AG20443 (cell line): Measurements from ENCODE around the gene TMEM135.

ENCODE experiments used
- DNase-seq: peaks from one replicate; pipeline ENCODE4 v3.0.0; 2012; ENCODE audit warnings: low spot score, mixed read lengths

Gene TMEM135

DNA sequence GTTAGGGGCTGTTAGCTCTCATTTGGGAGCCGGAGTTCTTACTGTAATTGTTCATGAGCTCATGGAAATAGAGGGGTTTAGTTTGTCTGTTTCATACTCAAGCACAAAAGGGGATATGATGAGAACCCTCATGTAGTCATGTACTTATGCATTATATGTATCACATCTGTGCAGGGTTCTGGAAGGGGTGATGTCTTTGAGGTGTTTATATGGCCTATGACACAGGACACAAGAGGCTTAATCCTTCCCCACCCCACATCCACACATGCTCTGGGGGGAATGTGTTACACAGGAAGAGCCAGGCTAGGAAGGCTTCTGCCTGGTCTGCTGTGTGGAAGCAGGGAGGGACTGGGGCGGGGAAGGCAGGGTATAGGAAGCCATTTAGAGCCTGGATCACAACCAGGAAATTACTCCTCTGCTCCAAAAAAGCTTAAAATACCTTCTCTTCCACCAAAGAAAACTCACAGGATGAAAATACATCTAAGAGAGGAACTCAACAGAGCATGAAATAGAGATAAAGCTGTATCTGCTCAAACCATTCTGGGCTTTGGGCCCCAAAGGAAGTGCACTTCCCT is 316.1 kb downstream of the TMEM135 start:
- DNase-seq: no peak

DNA sequence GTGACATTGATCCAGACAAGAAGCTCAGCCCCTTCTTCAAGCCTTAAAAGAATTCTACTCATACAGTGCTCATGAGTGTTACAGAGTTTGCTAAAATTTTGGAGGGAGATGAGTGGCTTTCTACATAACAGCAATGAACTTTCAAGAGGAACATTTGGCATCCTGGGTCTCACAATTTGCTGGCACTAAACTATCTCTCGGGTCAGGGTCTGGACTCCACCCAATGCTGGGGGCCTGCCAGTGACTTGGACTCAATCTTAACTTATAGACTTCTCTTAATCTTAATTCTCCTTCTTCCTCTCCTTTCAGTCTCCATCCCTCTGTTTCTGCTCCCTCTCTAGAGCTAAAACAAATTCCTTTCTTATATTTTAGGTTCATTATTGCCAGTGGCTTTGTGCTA is 317.9 kb downstream of the TMEM135 start:
- DNase-seq: no peak

DNA sequence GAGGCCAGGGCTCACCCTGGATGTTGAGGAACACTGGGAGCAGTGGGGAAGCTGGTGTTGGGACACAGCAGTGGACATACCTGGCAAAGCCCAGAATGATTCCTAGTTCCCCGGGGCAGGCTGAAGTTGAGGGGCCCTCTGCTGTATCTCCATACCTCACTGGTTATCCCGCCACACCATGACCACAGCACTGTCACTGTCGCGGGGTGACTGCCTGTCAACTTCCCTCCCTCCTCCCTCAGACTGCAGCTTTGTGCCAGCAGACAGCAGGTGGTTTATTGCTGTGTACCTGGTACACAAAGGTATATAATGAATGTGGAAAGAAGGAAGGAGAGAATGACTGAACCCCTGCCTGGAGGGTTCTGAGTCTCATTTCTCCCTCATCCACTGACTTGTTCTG is 318.7 kb downstream of the TMEM135 start:
- no peak for DNase-seq

DNA sequence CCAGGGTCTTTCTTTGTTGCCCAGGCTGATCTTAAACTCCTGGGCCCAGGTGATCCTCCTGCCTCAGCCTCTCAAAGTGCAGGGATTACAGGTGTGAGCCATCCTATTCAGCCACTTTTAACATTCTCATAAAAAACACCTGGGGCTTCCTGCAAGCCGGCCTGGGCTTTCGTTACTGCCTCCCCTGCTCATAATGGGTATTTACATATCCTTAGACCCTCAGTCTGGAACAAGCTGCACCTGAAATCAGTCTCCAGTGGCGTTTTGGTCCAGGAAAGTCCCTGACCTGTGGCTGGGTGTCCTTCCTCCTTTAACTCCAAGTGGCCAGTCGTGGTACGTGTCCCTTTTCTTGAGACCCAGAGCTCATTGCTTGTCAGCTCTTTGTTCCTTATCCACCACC is 320.7 kb downstream of the TMEM135 start:
- DNase-seq: no peak

GRCh38 chr11:87359401-87359800 is 321.7 kb downstream of the TMEM135 start:
- no peak for DNase-seq

DNA sequence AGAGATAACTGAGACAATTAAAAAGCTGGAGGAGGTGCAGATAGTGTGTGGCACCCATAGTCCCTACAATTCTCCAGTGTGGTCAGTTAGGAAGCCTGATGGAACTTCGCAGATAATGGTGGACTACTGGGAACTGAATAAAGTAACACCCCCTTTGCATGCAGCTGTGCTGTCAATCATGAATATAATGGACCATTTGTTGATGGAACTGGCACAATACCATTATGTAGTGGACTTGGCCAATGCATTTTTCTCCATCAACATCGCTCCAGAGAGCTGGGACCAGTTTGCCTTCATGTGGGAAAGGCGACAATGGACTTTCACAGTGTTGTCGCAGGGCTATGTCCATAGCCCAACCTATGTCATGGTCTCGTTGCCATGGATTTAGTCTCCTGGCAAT is 324.2 kb downstream of the TMEM135 start:
- DNase-seq: no peak

DNA sequence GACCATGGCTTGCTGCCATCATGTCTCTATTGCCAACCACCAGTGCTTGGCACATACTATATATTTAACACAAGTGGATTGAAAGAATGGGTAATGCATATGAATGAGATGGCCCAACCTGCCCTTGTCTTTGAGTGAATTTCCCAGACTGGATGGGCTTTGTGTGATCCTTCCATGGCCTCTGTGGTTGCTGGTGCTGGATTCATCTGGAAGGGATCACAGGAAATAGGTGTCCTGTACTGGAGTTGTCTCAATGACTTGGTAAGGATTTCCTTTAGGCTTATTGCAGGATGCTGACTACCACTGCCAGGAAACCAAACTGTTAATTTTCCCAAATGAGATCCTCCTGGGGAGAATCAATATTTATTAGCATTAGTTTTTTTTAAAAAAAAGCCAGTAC is 328.6 kb downstream of the TMEM135 start:
- no peak for DNase-seq

GRCh38 chr11:87366763-87367405 is 329.1 kb downstream of the TMEM135 start:
- no peak for DNase-seq

DNA sequence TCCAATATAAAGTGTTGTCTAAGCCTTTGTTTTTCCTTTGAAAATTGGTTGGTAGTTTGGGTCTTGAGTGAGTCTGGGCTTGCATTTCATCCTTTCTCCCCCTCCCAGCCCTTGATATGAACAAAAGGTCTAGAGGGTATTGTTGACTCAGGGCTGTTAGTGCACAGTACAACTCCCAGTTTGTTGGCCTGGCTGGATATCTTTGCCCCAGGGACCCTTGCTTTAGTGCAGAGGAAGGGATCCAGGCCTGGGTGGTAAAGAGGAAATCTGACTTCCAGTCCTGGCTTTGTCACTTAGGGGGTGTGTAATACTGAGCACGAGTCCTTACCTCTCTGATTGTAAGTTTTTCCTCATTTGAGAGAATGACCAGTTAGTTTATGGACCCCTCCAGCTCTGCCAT is 330.4 kb downstream of the TMEM135 start:
- DNase-seq: no peak

DNA sequence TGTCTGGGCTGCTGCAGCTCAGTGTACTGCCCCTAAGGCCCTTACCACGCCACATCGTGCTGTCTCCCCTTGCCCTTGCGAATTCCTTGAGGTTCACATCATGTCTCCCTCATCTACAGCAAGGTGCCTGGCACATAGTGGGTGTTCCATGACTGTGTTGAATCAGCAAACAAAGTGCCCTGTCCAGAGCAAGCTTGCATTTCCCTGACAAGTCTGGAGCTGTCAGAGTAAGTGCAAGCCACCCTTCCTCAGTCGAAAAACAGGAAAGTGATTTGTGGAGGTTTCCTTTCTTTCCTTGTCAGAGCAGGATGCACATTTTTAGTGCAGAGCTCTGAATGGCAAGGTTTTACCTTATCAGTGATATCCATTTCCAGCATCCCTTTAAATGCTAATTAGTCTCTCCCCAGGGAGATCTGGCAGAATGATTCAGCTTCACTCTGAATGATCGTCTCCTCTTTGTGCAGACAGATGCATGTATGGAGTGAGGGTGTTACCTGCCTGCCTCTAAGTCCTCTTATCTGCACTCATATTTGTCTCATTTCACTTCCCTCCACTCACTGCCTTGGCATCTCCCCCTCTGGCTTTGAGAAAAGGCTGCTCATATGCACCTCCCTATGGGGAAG is 331.2 kb downstream of the TMEM135 start:
- DNase-seq: no peak

DNA sequence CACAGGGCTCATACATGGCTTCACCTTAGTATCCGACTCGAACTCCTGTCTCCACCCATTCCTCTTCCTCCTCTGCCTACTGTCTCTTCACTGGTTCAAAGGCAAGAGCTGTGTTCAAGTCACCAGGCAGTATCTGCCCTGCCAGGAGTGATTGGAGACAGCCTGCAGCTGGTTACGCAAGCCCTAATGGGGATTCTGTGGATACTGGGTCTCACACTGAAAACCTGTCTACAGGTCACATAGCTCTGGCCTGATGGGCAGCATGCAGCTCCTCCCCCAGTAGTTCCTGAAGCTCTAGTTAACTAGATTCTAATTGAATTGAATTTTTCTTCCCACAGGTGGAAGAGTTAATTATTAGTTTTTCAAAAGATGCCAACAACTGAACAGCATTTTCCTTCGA is 332.2 kb downstream of the TMEM135 start:
- no peak for DNase-seq

- no peak for DNase-seq
Observed at GRCh38 chr11:87372065-87372464, 334.3 kb downstream of the TMEM135 start.
